Activated naive CD4-positive, alpha-beta T cell treated with Interleukin-2 at 50 U/mL for 16 hours (primary cell): ENCODE data around the gene ITGBL1.

Source experiments
- DNase-seq: peaks from one replicate; pipeline ENCODE4 v3.0.0-alpha.2; 2020

ITGBL1 gene

GRCh38 chr13:101763191-101763590, 310.7 kb downstream of the ITGBL1 start:
- DNase-seq = no peak
